Lower leg skin (tissue), 3 donors: Measurements from ENCODE around the gene KRT83.

ENCODE experiments used
- CTCF ChIP-seq, 3 donors: fragments of 450-650 bp; IDR thresholded peaks; one replicate each; pipeline ENCODE4 v1.5.1; 2016; ENCODE audit warnings: antibody characterized with exemption in 3 of 3, mild to moderate bottlenecking in 3 of 3, moderate library complexity in 2 of 3
- POLR2A ChIP-seq, 2 donors: fragments of 450-650 bp; IDR thresholded peaks; one replicate each; pipeline ENCODE4 v1.6.1; 2016 to 2017; ENCODE audit warnings: antibody characterized with exemption in 2 of 2, mild to moderate bottlenecking in 1 of 2, moderate library complexity in 1 of 2

DNA sequence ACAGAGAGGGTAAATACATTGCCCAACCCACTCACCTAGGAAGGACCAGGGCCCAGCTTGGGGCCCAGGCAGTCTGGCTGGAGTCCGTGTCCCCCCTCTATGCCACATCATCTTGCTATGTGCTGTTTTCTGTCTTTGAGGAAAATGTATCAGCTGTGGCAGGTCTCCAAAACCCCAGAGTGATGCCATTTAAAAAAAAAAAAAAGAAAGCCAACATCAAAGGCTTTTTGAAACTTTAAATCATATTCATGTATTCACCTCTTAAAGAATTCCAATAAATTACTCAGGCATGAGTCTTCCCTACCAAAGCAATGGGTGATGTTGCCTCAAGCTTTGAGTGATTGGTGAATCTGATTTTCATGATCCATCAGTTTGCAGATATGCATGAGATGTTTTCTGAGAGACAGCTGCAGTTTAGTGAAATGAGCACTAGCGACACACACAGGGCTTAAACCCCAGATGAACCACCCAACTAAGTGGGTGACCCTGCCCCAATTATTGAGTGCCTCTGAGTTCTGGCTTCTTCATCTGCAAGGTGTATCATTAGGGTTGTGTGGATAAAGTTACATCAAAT is 35.9 kb downstream of the KRT83 start:
- TF ChIP-seq POLR2A (IDR thresholded peaks at IDR 0.05) = no peak
- no peak for TF ChIP-seq CTCF (IDR thresholded peaks at IDR 0.05)
